Kidney (tissue), 14 donors: ENCODE data around the gene TULP3. TPM values are rescaled to one million over a fixed set of nuclear protein-coding genes. Genes with fewer than 3 reads are reported as not detected.

Source experiments
- DNase-seq, 5 donors: peaks; one replicate each; pipeline ENCODE4 v3.0.0-alpha.2; 2013 to 2020
- FAIRE-seq: peaks from 2 replicates; lab custom pipeline; 2012; peaks lifted over from hg19 to GRCh38; lab: Jason Lieb, UNC
- H3K27ac ChIP-seq, 2 donors: one replicate each; pipeline ENCODE4 v1.7.0; 2013; ENCODE audit warnings: low read depth in 2 of 2, low read length in 2 of 2, inconsistent platforms in 1 of 2
- H3K27me3 ChIP-seq: one replicate; pipeline ENCODE4 v1.7.1; 2013; ENCODE audit warnings: low read length, inconsistent platforms; ENCODE audit not compliant: control insufficient read depth, insufficient read depth
- H3K36me3 ChIP-seq, 3 donors: one replicate each; pipeline versions ENCODE4 v1.7.0 to v1.7.1; 2013; ENCODE audit warnings: low read length in 3 of 3, control low read depth in 1 of 3, inconsistent platforms in 1 of 3; ENCODE audit not compliant: insufficient read depth in 3 of 3, control insufficient read depth in 2 of 3
- H3K4me1 ChIP-seq, 3 donors: one replicate each; pipeline versions ENCODE4 v1.7.0 to v1.7.1; 2013; ENCODE audit warnings: low read length in 3 of 3, inconsistent platforms in 1 of 3, low read depth in 1 of 3; ENCODE audit not compliant: control insufficient read depth in 2 of 3, insufficient read depth in 2 of 3
- H3K4me3 ChIP-seq, 3 donors: one replicate each; pipeline versions ENCODE4 v1.7.0 to v1.8.1; 2013; ENCODE audit warnings: low read length in 3 of 3, control low read depth in 1 of 3, inconsistent platforms in 1 of 3
- H3K9ac ChIP-seq, 3 donors: one replicate each; pipeline versions ENCODE4 v1.7.0 to v1.7.1; 2013; ENCODE audit warnings: low read length in 3 of 3, control low read depth in 1 of 3, inconsistent platforms in 1 of 3
- H3K9me3 ChIP-seq, 3 donors: one replicate each; pipeline versions ENCODE4 v1.7.0 to v1.7.1; 2013; ENCODE audit warnings: low read length in 3 of 3, control low read depth in 1 of 3, inconsistent platforms in 1 of 3; ENCODE audit not compliant: control insufficient read depth in 2 of 3, insufficient read depth in 1 of 3
- intact Hi-C: fragments of 100-400 bp; cut with DNase I; formaldehyde crosslinking; loops from one replicate; pipeline ENCODE4 v1.11.1; 2022
- polyA plus RNA-seq: library from polyadenylated mRNA; stranded (reverse); fragments of 350-450 nt; fragmentation: Illumina TruSeq; extraction: RNeasy Lipid Tissue Mini Kit (QIAGEN cat#74804); gene quantifications from one replicate; pipeline ENCODE4 v1.2.3, GENCODE V29; 2014; ENCODE audit warnings: low read depth, low replicate concordance; ENCODE audit not compliant: insufficient read depth
- total RNA-seq: library from RNA; stranded (reverse); fragmentation: NEBNext Ultra II Directional; extraction: Animal tissue kit (Norgen Biotek cat#: 25700); gene quantifications from one replicate; pipeline ENCODE4 v1.2.1, GENCODE V29; 2021
- TF ChIP-seq, protein P1 (sequence below): IDR thresholded peaks from 3 replicates; pipeline ENCODE4 v1.5.1; 2012; ENCODE audit warnings: mild to moderate bottlenecking, moderate library complexity, borderline replicate concordance; ENCODE audit not compliant: insufficient read depth; ENCODE audit errors: extremely low read depth
- donor health status: control.
- donor health status: control.
- donor health status: control.
- donor health status: control.
- donor health status: control.
- donor health status: DM: yes; HTN: yes; CAD: no.
- donor health status: Normal renal cell carcinoma (clear cell type).

Gene TULP3
- total and polyA plus RNA-seq, 2 donors from 2014 or later, result 20.3 to 23.0 TPM

DNA sequence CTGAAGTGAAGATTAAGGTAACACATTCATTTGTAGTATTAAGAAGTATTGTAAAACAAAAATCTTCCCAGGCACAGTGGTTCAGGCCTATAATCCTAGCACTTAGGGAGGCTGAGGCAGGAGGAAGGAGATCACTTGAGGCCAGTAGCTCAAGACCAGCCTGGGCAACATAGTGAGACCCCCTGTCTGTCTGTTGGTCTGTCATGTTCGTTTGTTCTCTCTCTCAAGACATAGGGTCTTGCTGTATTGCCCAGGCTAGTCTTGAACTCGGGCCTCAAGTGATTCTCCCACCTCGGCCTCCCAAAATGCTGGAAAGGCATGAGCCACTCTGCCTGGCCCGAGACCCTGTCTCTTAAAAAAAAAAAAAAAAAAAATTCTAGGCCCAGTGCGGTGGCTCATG lies 6.7 kb downstream of the TULP3 start:
- Histone ChIP-seq H3K36me3 (no peaks in the 10 kb centered on the region), H3K4me1 (peaks cover 0 to 5% (median 3%) of the 10 kb centered on the region in 3 donors), H3K9ac (no peak overlapping the region), H3K27me3 (no peaks in the 10 kb centered on the region), H3K9me3 (no peaks in the 10 kb centered on the region), H3K4me3 (no peak overlapping the region), H3K27ac (no peak overlapping the region)
- FAIRE-seq (no peak), DNase-seq (no peak)
- TF ChIP-seq, protein P1, sequence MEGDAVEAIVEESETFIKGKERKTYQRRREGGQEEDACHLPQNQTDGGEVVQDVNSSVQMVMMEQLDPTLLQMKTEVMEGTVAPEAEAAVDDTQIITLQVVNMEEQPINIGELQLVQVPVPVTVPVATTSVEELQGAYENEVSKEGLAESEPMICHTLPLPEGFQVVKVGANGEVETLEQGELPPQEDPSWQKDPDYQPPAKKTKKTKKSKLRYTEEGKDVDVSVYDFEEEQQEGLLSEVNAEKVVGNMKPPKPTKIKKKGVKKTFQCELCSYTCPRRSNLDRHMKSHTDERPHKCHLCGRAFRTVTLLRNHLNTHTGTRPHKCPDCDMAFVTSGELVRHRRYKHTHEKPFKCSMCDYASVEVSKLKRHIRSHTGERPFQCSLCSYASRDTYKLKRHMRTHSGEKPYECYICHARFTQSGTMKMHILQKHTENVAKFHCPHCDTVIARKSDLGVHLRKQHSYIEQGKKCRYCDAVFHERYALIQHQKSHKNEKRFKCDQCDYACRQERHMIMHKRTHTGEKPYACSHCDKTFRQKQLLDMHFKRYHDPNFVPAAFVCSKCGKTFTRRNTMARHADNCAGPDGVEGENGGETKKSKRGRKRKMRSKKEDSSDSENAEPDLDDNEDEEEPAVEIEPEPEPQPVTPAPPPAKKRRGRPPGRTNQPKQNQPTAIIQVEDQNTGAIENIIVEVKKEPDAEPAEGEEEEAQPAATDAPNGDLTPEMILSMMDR, result no peak
- intact Hi-C loops, result no loop called here

DNA sequence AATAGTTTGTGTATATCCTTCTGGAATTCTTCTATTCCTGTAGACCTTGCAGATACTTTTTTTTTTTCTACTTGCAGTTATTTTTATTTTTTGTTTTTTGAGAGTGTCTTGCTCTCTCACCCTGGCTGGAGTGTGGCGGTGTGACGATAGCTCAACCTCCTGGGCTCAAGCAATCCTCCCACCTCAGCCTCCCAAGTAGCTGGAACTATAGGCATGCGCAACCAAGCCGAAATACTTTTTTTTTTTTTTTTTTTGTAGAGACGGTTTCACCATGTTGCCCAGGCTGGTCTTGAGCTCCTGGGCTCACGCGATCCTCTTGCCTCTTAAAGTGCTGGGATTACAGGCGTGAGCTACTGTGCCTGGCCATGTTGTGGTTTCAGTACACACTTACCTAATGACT lies 10.0 kb downstream of the TULP3 start:
- TF ChIP-seq, protein P1, result no peak
- H3K27me3 ChIP-seq, result no peaks in the 10 kb centered on the region
- H3K4me3 ChIP-seq, result no peak overlapping the region
- H3K4me1 ChIP-seq, result peaks cover 0 to 7% (median 6%) of the 10 kb centered on the region in 3 donors
- H3K9ac ChIP-seq, result no peak overlapping the region
- no peak overlapping the region for H3K27ac ChIP-seq
- no peaks in the 10 kb centered on the region for H3K36me3 ChIP-seq
- H3K9me3 ChIP-seq, result no peaks in the 10 kb centered on the region
- DNase-seq (no peak), FAIRE-seq (no peak)
- intact Hi-C loops, result no loop called here

DNA sequence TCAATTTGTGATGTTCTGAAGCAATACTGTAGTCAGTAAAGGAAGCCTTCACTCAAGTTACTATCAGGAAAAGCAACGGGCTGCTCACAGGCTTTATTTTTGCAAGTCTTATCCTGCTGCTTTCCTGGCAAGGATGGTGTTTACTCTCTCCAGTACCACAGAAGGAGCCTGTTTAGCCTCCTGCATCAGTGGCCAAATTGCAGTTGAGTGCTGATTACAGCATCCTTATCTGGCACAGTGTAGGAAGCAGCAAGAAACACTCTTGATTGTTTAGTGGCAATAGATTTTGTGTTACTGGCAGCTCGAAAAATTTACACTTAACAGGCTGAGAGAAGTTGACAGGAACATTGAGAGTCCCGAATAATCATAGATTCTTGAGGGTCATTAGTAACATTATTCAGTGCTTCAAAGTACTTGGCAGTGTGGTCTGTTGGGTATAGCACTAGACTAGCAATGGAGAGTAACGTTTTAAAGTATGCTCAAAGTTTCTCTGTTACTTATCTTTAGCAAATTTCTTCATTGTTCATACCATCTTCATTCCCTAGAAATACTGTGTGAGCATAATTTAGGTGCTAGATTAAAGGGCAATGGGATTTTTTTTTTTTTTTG lies 11.7 kb downstream of the TULP3 start:
- TF ChIP-seq, protein P1, result no peak
- Histone ChIP-seq H3K4me3 (no peak overlapping the region), H3K9me3 (no peaks in the 10 kb centered on the region), H3K36me3 (no peaks in the 10 kb centered on the region), H3K27me3 (no peaks in the 10 kb centered on the region), H3K4me1 (peaks cover 0 to 6% (median 5%) of the 10 kb centered on the region in 3 donors), H3K27ac (no peak overlapping the region), H3K9ac (no peak overlapping the region)
- FAIRE-seq (no peak), DNase-seq (no peak)
- intact Hi-C loops, result no loop called here
